Measurements from ENCODE around the gene PLEKHG5.
A peak's percentile ranks its signal among the peaks of the same experiment; 100 is the strongest.

The PLEKHG5 gene

DNA sequence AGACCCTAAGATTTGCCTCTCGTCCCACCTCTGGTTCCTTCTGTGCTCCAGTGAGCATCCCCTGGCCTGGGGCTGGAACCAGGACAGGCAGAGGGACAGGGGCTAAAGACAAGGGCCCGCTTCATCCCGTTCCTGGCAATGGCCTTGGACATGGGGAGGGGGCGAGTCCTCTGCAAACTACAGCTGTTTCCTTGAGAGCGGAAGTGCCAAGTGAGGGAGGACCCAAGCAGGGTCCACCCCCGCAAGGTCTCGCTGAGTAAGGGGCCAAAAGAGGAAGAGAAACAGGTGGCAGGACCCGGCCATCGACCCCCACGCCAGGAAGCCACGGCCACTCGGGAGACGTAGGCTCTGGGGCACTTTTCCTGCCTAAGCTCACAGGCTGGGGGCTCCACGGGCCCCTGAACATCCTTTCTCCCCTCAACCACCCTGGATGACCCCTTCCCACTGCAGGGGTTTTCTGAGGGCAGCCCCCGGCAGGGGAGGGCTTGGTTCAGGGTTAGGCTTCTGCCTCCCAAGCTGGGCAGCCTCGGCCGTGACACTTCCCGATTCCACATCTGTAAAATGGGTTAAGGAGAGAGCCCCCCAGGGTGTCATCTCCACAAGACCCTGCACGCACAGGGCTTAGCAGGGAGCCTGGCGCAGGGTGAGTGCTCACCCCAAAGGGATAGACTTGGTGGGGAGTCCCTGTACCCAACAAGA, 17.9 kb upstream of the PLEKHG5 start:
- DNase-seq: peak; percentile 30

DNA sequence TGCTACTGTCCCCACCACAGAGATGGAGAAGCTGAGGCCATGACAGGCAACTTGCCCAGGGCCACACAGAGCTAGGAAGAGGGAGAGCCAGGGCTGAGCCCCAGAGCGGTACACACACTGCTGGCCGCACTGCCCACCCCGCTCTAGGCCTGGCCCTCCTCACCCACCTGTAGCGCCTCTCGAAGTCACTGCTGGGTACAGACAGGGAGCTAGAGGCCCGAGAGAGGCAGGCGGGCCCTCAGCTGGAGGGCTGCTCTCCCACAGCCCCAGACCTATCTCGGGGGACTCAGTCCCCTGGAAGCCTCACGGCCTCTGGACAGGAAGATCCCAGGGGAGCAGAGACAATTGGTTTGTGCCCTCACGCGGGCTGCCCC, 17.3 kb upstream of the PLEKHG5 start:
- DNase-seq: no peak

DNA sequence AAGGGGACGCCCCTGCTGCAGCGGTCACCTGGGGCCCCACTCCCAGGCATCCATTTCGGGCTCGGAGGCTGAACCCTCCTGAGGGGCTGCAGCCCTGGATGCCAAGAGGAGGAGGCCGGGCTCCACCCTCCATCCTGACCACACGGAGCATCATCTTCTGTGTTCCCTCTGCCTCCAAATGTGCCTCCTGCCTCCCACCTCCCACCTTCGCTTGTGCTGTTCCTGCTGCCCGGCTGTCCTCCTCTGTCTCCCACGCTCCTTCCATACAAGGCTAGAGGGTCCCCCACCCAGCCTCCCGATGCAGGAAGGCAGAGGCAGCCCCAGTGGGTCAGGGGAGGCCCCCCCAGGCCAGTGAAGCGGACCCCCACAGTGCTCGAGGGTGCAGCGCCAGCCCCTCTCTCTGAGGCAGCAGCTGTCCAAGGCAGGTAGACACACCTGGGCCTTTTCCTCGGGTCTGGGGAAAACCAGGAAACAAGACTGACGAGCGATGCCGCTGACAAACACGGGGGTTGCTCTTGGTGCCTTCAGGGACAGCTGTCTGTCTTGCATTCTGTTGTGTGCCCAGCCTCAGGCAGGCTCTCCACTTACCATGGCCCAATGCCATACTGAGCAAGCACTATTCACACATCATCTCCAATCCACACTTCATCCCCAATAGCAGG, 16.8 kb upstream of the PLEKHG5 start:
- DNase-seq: no peak

GRCh38 chr1:6507461-6507911, 16.0 kb upstream of the PLEKHG5 start:
- no peak for DNase-seq

DNA sequence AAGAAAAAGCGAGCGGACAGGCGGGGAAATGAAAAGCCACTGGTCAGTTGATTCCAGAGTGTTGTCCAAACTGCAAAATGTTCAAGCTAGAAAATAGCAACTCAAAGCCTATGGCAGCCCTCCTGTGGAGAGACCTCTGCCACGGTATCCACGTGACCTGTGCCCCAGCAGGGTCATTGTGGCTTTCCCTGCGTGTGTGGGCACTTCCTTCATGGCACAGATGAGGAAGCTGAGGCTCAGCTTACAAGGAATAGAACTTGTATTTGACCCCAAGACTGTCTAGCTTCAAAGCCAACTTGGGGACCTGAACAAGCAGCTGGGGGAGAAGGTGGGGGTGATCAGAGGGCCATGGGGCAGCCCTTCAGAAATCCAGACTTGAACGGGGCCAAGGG, 15.6 kb upstream of the PLEKHG5 start:
- peak; percentile 90 for DNase-seq

DNA sequence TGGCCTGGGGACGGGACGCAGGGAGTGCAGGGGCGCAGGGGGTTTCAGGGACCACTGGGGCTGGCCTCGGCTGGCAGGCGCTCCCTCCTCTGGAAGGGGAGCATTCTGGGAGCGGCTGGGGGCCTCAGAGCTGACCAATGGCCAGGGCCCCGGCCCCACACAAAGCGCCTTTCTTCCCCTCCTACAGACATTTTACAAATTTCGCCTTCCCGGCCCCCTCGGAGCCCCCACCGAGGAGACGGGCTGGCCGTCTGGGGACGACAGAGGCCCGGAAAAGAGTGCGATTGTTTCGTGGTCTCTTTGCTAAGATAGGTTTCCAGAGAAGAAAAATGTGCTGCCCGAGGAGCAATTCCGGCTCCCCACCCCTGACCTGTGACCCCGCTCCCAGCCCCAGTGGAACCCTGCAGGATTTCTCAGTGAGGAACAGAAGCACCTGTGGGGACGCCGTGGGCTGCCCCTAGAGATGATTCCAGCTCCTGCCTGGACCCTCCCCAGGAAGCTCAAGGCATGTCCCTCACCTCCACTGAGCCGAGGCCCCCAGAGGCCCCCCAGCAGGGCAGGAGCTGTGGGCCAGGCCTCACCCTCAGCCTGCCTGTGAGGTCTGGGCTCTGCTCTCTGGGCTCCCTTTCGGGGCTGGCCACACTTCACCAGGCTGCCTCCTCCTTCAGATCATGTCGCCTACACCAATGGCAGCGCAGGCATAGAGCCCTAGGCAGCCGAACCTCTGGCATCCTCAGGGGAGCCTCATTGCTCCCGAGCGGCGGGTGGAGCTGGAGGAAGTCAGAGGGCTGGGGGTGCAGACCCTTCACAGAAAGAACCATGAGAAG, 15.0 kb upstream of the PLEKHG5 start:
- DNase-seq: no peak

DNA sequence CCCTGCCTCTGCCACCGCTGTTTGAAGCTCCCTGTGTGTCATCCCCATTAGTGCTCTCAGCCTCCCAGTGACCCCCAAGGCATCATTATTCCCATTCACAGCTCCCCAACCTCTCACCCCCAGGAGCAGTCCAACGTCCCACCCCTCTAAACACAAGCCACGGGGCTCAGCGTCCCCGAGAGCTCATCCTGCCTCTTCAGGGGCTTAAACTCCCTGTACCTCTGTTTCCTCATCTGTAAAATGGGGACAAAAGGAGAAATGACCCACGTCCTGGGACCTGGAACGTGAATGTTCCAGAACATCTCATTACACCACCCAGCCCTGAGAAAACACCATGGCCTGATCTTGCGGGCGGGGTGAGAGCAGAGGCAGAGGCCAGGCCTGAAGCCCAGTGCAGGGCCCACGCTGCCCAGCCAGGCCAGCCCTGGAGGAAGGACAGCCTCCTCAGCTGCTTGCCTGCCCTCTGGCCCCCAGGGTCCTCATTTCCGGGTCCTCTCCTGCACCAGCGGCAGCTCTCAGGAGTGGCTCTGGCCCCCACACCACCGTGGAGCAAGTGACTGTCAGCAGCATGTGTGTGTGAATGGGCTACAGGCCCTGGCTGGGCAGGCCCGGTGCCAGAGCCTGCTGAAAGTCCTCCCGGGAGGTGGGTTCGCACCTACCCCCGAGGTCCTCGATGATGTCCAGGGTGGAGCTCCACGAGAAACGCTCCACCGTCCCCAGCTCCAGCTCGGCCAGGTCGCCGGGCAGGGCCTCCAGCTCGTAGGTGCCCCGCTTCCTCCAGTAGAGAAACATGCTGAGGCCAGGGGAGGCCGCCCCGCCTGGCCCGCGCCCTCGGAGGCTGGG, 14.1 kb upstream of the PLEKHG5 start:
- no peak for DNase-seq

DNA sequence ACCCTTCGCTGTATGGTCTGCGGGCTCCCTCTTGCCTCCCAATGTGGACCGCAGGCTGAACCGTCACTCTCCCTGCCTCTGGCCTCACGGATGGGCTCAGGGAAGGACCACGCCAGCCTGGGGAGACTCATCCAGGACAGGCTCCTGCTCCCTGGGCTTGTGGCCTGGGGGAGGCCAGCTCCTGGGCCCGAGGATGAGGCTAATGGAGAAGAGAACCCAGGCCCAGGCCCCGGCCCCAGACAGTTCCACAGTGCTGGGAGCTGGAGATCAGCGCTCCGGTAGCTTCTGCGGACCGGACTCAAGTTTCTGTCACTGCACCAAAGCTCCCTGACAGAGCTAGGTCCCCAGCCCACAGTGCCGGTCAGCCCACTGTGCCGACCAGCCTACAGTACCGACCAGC, 13.4 kb upstream of the PLEKHG5 start:
- DNase-seq: no peak

DNA sequence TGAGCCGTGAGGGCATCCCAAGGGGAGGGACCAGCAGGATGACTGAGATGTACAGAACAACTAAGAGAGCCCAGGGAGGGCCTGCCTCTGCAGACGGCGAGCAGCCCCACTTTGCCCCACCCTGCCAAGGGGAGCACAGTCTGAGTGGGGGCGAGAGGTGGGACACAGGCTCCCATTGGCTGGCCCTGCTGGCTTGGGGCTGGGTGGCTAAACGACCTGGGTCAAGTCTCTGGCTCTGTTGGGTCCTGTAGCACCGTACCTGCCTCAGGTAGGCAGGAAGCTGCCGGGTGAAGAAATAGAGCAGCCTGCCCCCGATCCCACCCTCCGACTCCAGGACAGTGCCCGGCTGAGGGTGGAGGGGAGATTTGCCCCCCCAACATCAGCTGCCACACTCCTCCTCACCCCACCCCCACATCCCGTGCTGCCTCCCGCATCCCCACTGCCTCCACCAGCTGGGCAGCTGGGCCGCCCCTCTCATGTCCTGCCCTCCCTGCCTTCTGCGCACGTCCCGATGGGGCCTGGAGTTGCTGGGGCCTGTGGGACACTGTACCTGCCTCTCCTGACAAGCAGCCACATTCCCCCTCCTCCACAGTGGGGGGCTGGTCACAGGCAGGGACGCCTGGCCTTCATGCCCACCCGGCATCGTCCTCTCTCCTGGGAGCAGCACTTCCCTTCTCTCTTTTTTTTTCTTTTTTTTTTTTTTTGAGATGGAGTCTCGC, 12.6 kb upstream of the PLEKHG5 start:
- DNase-seq: no peak

DNA sequence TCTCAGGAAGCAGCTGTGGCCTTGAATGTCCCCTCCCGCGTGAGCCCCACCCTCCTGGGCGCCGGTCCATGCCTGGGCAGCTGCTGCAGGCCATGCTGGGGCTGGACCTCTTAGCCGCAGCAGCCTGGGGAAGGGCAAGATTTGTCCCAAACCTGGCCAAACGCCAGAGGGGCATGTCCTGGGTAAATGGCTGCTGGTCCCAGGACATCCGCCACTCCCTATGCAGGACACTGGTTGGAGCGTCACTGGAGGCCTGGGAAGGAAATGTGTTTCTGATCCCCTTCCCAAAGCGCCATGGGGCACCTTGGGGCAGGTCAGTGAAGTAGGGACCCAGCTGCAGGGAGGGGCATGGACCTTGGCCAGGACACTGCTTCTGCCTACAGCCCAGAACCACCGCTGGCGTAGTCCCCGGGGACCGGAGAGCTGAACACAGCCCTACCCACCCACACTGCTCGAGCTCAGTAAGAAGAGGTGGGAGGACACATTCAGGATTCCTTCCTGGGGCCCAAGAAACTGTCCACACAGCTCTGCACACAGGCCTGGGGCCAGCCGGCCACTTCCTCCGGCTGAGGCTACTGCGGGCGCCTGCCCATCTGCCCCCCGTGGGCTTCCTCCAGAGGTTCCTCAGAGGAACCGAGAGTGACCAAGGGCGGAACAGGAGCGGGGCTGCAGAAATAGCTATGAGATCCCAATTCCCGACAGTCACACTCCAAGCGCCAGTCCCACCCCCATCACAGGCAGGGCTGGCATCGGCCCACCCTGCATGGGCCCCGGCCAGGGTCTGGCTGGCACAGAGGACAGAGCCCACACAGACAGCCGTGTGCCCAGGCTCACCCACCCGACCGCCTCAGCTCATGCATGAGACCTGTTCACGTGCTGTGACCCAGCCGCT, 10.8 kb upstream of the PLEKHG5 start:
- DNase-seq: peak; percentile 65

DNA sequence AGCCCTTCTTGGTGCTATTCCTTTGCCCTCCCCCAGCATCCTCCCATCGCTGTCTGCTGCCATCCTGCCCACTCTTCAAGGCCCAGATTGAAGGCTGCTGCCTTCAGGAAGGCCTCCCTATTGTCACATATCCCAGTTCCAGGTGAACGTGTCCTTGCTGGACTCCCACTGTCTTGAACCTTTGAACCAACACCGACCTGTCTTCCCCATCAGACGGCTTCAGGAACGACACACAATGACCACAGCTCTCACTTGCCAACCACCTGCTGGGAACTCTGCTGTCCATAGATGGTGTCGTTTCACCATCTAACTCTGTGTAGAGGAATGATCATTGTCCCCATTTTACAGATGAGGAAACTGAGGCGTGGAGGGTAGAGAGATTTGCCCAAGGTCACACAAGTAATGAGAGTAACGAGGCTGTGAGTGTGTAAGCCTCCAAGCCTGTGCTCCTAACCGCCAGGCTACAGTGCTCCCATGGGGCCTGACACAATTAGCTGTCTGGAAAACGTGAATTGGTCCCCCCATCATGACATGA, 9.9 kb upstream of the PLEKHG5 start:
- DNase-seq: no peak

GRCh38 chr1:6500544-6501278, 9.2 kb upstream of the PLEKHG5 start:
- DNase-seq: no peak

DNA sequence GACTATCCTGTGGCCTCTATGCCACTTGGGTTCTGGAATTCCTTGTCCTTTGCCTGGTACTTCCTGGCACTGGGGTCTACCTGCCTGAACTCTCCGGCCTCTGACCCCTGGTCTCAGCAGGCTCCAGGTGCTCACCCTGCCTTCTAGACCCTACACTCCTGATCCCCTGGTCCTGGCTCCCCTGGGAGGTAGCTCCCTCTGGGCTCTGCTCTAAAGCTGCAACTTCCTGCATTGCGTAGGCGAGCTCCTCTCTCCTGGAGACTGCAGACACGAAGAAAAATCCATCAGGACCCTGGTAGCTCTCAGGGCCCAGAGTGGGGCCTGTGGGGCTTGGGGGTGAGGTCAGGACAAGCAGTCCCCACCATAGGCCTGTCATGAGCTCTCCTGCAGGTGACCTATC, 7.8 kb upstream of the PLEKHG5 start:
- no peak for DNase-seq

GRCh38 chr1:6498576-6499111, 7.2 kb upstream of the PLEKHG5 start:
- no peak for DNase-seq

DNA sequence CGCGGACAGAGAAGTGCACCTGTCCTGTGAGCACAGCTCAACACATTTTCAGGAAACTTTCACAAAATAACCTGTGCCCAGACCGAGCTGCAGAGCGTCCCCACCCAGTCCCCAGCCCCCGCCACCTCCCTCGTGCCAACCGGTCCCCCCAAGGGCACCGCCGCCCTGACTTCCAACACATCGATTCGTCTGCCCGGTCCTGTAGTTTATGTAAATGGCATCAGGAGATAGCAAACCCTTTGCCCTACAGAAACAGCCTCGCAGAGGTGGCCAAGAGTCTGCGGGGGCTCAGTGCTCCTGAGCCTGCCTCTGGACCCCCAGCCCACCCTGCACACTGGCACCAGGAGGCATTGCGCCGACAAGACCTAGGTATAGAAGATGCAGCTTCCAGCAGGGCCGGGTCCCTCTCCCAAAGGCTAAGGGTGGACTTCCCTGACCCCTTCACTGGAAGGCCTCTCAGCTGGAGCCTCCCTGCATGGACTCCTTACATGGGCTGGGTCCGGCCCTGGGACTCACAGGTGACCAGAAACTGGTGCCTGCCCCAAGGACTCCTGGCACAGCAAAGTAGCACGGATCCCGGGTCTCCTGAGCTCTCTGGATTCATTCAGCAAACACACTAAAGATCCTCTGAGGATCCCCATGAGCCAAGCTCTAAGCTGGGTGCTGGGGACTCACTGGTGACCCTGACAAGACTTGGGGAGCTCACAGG, 6.6 kb upstream of the PLEKHG5 start:
- no peak for DNase-seq

DNA sequence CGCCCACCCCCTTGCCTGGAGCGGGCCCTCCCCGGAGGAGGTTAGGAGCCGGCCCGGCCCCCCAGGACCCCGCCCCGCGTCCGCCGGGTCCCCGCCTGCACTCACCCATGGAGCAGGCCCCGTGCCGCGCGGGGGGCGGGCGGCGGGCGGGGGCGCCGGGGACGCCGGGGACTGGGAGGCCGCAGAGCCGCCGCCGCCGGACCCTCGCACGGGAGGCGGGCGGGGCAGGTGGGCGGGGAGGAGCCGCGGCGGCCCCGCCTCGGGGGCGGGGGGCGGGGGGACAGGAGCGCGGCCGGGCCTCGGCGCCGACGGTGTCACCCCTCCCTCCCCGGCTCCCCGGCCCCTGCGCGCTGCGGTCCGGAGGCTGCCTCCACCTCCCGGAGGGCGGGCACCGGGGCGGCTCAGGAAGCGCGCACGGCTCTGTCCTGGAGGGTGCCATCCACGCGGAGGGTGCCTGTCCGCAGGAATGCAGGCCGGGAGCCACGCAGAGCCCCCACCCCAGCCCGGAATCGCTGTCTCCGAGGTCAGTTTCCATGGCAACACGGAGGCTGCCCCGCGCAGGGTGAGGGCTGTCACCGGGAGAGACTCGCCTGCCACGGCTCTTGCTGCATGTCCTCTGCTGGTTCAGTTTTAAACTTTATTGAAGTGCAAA, 5.9 kb upstream of the PLEKHG5 start:
- DNase-seq: no peak

- DNase-seq: no peak
These were observed 5.4 kb upstream of the PLEKHG5 start for GRCh38 chr1:6496890-6497214.

DNA sequence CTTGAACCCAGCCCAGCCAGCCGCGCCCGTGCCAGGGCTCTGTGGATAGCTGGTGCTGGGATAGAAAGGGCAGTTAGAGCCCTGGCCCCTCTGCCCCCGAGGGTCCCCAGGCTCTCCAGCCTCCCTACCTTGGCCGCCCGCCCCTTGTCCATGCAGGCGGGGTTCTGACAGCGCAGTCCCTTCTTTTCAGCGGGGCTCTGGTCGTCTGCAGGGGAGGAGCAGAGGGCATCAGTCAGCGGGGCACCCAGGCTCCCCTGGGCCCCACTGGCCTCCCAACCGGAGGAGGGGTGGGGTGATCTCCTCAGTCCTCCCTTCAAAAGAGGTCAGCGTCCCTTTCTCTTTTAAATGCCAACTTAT, 4.9 kb upstream of the PLEKHG5 start:
- DNase-seq: no peak
